ENCODE data around the gene VIT. TPM values are rescaled to one million over a fixed set of nuclear protein-coding genes. Genes with fewer than 3 reads are reported as not detected.
A peak's percentile ranks its signal among the peaks of the same experiment; 100 is the strongest.

The VIT gene
- total RNA-seq, 1 experiment from 2014 or later = not detected

- DNase-seq (ENCODE audit: low read depth, low spot score) = no peak
- in situ Hi-C loops (cut with HindIII; ENCODE audit: low pct_unique_long_range_greater_than_20kb, low sequenced_read_pairs) = no loop called here
Measured at GRCh38 chr2:36734304-36734703, 37.8 kb downstream of the VIT start.

DNA sequence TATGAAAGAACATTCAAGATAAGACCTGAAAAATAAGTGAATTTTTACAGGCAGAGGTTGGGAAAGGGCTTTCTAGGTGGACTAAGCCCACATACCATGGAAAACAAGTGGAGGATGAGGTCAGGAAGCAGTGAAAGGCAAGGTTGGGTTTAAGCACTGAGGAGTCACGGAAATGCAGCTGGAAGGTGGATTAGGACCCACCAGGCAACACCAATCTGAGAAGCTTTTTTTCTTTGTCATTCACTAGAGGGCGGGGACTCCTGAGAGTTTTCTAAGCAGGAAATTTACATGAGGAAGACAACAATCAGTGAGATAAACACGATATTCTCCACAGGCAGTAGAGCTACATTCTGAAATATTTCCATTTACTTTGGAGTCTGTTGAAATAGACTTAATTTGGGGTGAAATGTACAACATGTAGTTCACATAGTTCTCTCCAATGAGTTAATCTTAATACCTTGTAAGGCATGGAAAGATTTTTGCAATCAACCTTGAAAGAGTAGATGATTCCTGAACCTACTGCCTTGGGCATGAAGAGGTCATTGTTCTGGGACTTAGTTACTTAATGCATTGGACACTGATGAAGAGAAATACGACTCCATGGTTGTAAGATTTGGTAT lies 40.7 kb downstream of the VIT start:
- in situ Hi-C loops (cut with HindIII; ENCODE audit: low pct_unique_long_range_greater_than_20kb, low sequenced_read_pairs) = no loop called here
- DNase-seq (ENCODE audit: low read depth, low spot score) = no peak

GRCh38 chr2:36740061-36740460 lies 43.6 kb downstream of the VIT start:
- in situ Hi-C loops (cut with HindIII; ENCODE audit: low pct_unique_long_range_greater_than_20kb, low sequenced_read_pairs) = no loop called here

GRCh38 chr2:36741188-36741837 lies 44.8 kb downstream of the VIT start:
- no peak for DNase-seq (ENCODE audit: low read depth, low spot score)
- in situ Hi-C loops (cut with HindIII; ENCODE audit: low pct_unique_long_range_greater_than_20kb, low sequenced_read_pairs) = no loop called here

More at GRCh38 chr2:36740061-36740460, 43.6 kb downstream of the VIT start:
- no peak for DNase-seq (ENCODE audit: low read depth, low spot score)

DNA sequence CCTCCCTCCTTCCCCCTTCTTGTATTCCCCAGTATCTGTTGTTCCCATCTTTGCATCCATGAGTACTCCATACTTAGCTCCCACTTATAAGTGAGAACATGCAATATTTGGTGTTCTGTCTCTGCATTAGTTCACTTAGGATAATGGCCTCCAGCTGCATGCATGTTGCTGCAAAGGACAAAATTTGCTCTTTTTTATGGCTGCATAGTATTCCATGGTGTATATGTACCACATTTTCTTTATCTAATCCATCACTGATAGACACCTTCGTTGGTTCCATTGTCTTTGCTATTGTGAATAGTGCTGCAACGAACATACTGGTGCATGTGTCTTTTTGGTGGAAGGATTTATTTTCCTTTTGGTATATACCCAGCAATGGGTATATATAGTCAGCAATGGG lies 47.4 kb downstream of the VIT start:
- in situ Hi-C loops (cut with HindIII; ENCODE audit: low pct_unique_long_range_greater_than_20kb, low sequenced_read_pairs) = no loop called here
- DNase-seq (ENCODE audit: low read depth, low spot score) = no peak

GRCh38 chr2:36748166-36748565 lies 51.7 kb downstream of the VIT start:
- in situ Hi-C loops (cut with HindIII; ENCODE audit: low pct_unique_long_range_greater_than_20kb, low sequenced_read_pairs) = no loop called here
- no peak for DNase-seq (ENCODE audit: low read depth, low spot score)

GRCh38 chr2:36750101-36750500 lies 53.6 kb downstream of the VIT start:
- DNase-seq (ENCODE audit: low read depth, low spot score) = no peak
- in situ Hi-C loops (cut with HindIII; ENCODE audit: low pct_unique_long_range_greater_than_20kb, low sequenced_read_pairs) = no loop called here

GRCh38 chr2:36753706-36754221 lies 57.3 kb downstream of the VIT start:
- in situ Hi-C loops (cut with HindIII; ENCODE audit: low pct_unique_long_range_greater_than_20kb, low sequenced_read_pairs) = no loop called here
- DNase-seq (ENCODE audit: low read depth, low spot score) = no peak

DNA sequence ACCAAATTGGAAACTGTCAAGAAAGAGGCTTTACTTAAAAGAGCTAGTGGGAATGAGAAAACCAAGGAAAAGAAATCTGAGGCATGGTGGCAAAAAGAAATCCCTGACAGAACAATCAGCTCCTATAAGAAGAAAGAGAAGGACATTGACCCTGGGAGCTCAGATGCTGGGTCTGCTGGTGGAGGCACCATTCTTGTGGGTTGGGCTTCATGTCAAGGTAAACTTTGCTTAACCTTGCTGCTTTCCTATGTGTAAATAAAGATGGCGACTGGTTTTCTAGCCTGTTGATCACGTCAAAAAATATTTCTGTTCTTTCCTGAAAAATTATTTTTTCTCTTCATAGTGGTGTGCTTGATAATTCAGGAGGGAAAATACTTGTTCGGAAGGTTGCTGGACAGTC lies 58.1 kb downstream of the VIT start:
- DNase-seq (ENCODE audit: low read depth, low spot score) = no peak
- in situ Hi-C loops (cut with HindIII; ENCODE audit: low pct_unique_long_range_greater_than_20kb, low sequenced_read_pairs) = no loop called here

DNA sequence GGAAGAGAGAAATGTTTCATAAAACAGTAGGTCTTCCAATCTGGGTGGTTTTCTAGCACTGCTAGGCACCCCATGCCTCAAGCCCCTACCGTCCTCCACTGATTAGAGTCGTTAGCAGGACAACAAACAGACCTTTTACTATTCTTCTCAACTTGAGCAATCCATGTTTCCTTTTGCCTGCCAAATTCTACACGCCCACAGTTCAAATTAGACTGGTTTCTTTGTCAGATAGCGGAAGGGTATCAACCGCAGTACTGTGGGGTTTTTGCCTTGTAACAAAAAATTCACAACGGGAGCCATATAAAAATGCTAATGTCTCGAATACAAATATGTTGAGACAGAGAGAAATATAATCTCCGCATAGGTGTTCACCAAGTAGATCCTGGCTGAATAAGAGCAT lies 59.9 kb downstream of the VIT start:
- in situ Hi-C loops (cut with HindIII; ENCODE audit: low pct_unique_long_range_greater_than_20kb, low sequenced_read_pairs) = no loop called here
- peak; percentile 99 for DNase-seq (ENCODE audit: low read depth, low spot score)

DNA sequence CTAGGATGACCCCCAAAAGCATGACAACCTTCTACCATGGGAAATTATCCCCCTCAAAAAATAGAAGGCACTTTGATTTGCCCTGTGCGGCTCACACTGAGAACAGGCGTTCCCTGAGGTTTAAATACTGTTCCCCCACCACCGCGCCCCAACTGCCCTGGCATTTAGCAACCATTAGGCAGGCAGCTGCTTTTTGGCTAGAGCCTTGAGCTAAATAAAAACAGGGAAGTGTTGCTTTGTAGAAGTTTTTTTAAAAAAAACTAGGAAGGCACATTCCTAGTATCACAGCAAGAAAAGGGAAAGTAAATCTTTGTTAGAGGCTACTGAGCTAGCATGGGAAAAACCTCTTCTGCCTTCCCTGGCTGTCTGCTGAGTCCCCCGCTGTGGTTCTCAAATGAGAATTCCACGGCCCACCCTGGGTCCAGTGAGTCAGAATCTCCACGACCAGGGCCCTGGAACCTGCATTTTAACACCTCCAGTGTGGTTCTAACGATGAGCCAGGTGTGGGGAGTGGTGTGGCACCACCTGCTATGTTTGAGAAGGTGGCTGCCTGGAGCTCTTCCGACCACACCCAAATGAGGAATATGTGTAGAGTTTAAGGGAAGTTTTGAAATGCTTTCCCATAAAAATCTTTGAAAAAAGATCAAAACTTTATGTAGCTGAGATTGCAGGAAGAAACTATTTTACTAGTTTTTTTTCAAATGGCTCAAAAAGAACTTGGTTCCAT lies 66.4 kb downstream of the VIT start:
- in situ Hi-C loops (cut with HindIII; ENCODE audit: low pct_unique_long_range_greater_than_20kb, low sequenced_read_pairs) = no loop called here

GRCh38 chr2:36769106-36769505 lies 72.6 kb downstream of the VIT start:
- in situ Hi-C loops (cut with HindIII; ENCODE audit: low pct_unique_long_range_greater_than_20kb, low sequenced_read_pairs) = no loop called here
- no peak for DNase-seq (ENCODE audit: low read depth, low spot score)

More for the DNA sequence above, 66.4 kb downstream of the VIT start:
- no peak for DNase-seq (ENCODE audit: low read depth, low spot score)

- in situ Hi-C loops (cut with HindIII; ENCODE audit: low pct_unique_long_range_greater_than_20kb, low sequenced_read_pairs) = no loop called here
- DNase-seq (ENCODE audit: low read depth, low spot score) = peak; percentile 92
Measured at GRCh38 chr2:36770542-36771287, 74.2 kb downstream of the VIT start.

GRCh38 chr2:36771671-36772070 lies 75.2 kb downstream of the VIT start:
- in situ Hi-C loops (cut with HindIII; ENCODE audit: low pct_unique_long_range_greater_than_20kb, low sequenced_read_pairs) = no loop called here
- DNase-seq (ENCODE audit: low read depth, low spot score) = no peak

- in situ Hi-C loops (cut with HindIII; ENCODE audit: low pct_unique_long_range_greater_than_20kb, low sequenced_read_pairs) = no loop called here
- no peak for DNase-seq (ENCODE audit: low read depth, low spot score)
Measured at GRCh38 chr2:36773947-36774346, 77.4 kb downstream of the VIT start.

DNA sequence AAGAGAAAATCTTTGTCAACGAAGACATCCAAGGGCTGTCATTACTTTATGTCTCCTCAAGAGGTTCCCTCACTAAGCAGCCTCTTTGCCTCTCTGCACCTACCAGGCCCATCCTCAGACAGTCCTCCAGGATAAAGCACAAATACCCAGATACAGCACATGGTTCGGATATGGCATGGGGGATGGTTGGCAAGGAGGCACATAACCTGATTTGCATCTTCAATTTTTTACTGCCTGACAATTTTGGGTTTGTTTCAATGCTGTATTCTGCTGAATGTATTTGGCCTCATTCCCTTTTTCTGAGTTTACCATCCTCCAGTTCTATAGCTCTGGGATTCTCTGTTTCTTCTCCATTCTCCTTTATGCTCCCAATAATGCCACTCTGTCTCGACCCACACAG lies 78.8 kb downstream of the VIT start:
- DNase-seq (ENCODE audit: low read depth, low spot score) = no peak
- in situ Hi-C loops (cut with HindIII; ENCODE audit: low pct_unique_long_range_greater_than_20kb, low sequenced_read_pairs) = no loop called here

- in situ Hi-C loops (cut with HindIII; ENCODE audit: low pct_unique_long_range_greater_than_20kb, low sequenced_read_pairs) = no loop called here
- DNase-seq (ENCODE audit: low read depth, low spot score) = no peak
Measured at GRCh38 chr2:36775806-36776205, 79.3 kb downstream of the VIT start.

DNA sequence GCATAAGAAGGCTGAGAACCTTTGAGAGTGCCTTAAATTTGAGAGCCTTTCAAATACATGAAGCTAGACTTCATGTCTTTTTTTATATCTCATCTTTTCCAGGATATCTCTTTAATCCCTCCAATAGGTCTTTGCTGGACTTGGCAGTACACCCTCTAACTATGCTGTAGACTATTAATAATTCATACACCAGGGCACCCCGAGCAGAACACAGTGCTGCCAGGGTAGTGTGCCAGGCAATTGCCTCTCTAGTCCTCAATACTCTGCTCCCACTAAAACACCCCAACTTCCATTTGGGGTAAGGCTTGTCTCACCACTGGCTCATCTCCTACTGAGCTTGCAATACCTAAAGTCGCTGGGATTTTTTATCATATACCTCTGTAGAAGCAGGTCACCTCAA lies 80.8 kb downstream of the VIT start:
- DNase-seq (ENCODE audit: low read depth, low spot score) = no peak
- in situ Hi-C loops (cut with HindIII; ENCODE audit: low pct_unique_long_range_greater_than_20kb, low sequenced_read_pairs) = no loop called here
